ENCODE data around the gene ADCY9. TPM values are rescaled to one million over a fixed set of nuclear protein-coding genes. Genes with fewer than 3 reads are reported as not detected.
A peak's percentile ranks its signal among the peaks of the same experiment; 100 is the strongest.

Gene ADCY9
- 2.9 to 7.6 TPM (median 3.0 TPM) in 3 replicates for polyA plus RNA-seq
- 4.6 TPM for polyA plus RNA-seq (2011; ENCODE audit: low read depth)
- 3.8 and 4.9 TPM in 2 replicates for polyA plus RNA-seq (2011; cell fraction: cytosol; rRNA removed)
- polyA plus RNA-seq (2011; cell fraction: nucleus; rRNA removed): 15.8 and 17.2 TPM in 2 replicates
- polyA plus RNA-seq (2012; ENCODE audit: low replicate concordance): 7.5 and 8.0 TPM in 2 replicates
- polyA minus RNA-seq: 9.2 to 34.7 TPM (median 10.9 TPM) in 3 replicates
- polyA minus RNA-seq (2011; cell fraction: cytosol; rRNA and poly(A)+ RNA removed): 21.1 TPM
- 27.3 and 28.2 TPM in 2 replicates for polyA minus RNA-seq (2011; cell fraction: nucleus; rRNA and poly(A)+ RNA removed)

- FAIRE-seq (no peak), DNase-seq (ENCODE audit: low read depth, low spot score) (no peak)
- H3K9ac ChIP-seq (ENCODE audit: control insufficient read depth, extremely low read depth, insufficient read depth, low read length): peak within 1 kb of the TSS; percentile 74
- peaks cover 0 to 3% of the 10 kb centered on the region in 2 experiments for H3K36me3 ChIP-seq (ENCODE audit: control insufficient read depth in 2 of 2, extremely low read depth in 1 of 2, insufficient read depth in 2 of 2, low read length in 2 of 2)
- H4K20me1 ChIP-seq (ENCODE audit: control insufficient read depth, extremely low read depth, insufficient read depth, low read length): no peaks in the 10 kb centered on the region
- H2AFZ ChIP-seq (ENCODE audit: control insufficient read depth, low read length): peak within 1 kb of the TSS; percentile 64
- dilution Hi-C loops (cut with MboI; ENCODE audit: extremely low pct_ligation_motif_present, low sequenced_read_pairs): no loop called here
- peak within 1 kb of the TSS; percentile 90 for H3K4me2 ChIP-seq (ENCODE audit: control insufficient read depth, extremely low read depth, insufficient read depth, low read depth, low read length)
- H3K27me3 ChIP-seq (ENCODE audit: control insufficient read depth, extremely low read depth, insufficient read depth, low read length): no peaks in the 10 kb centered on the region
- peak within 1 kb of the TSS; percentile 40 for H3K27ac ChIP-seq (ENCODE audit: control insufficient read depth, insufficient read depth, low read length)
- H3K9me3 ChIP-seq (ENCODE audit: control insufficient read depth, low read depth, low read length): no peaks in the 10 kb centered on the region
- TF ChIP-seq CTCF (optimal IDR thresholded peaks at IDR 0.05 in 1 of 3, IDR thresholded peaks at IDR 0.05 in 1 of 3, conservative IDR thresholded peaks at IDR 0.05 in 1 of 3; ENCODE audit: extremely low read depth in 1 of 3, insufficient read depth in 2 of 3, low read length in 3 of 3): no peak
- TF ChIP-seq EZH2 (IDR thresholded peaks at IDR 0.05; ENCODE audit: low read length): no peak
- H3K4me1 ChIP-seq (ENCODE audit: control insufficient read depth, extremely low read depth, insufficient read depth, low read length): peaks cover 21% of the 10 kb centered on the region
- H3K4me3 ChIP-seq (ENCODE audit: control insufficient read depth in 2 of 3, extremely low read depth in 1 of 3, insufficient read depth in 2 of 3, low read depth in 1 of 3, low read length in 3 of 3): peak within 1 kb of the TSS; percentile 46 to 69 (median 64)
- H3K9me1 ChIP-seq (ENCODE audit: control insufficient read depth, extremely low read depth, insufficient read depth, low read length): no peaks in the 10 kb centered on the region
- peaks cover 13% of the 10 kb centered on the region for H3K79me2 ChIP-seq (ENCODE audit: control insufficient read depth, insufficient read depth, low read length)
Observed at GRCh38 chr16:4116325-4117249, at the start of gene ADCY9. TSS of gene ADCY9 (minus strand) at chr16:4116442. CDS start at chr16:4115442, 1,000 bp downstream.

GRCh38 chr16:4160658-4161430 lies 44.6 kb upstream of the ADCY9 start:
- dilution Hi-C loops (cut with MboI; ENCODE audit: extremely low pct_ligation_motif_present, low sequenced_read_pairs): no loop called here
- no peaks in the 10 kb centered on the region for H3K79me2 ChIP-seq (ENCODE audit: control insufficient read depth, insufficient read depth, low read length)
- no peak for DNase-seq (ENCODE audit: low read depth, low spot score)
- H3K27ac ChIP-seq (ENCODE audit: control insufficient read depth, insufficient read depth, low read length): no peak overlapping the region
- no peaks in the 10 kb centered on the region for H3K27me3 ChIP-seq (ENCODE audit: control insufficient read depth, extremely low read depth, insufficient read depth, low read length)
- no peaks in the 10 kb centered on the region for H3K9me3 ChIP-seq (ENCODE audit: control insufficient read depth, low read depth, low read length)
- H3K4me3 ChIP-seq (ENCODE audit: control insufficient read depth in 2 of 3, extremely low read depth in 1 of 3, insufficient read depth in 2 of 3, low read depth in 1 of 3, low read length in 3 of 3): no peak overlapping the region
- FAIRE-seq: no peak
- no peak overlapping the region for H3K4me2 ChIP-seq (ENCODE audit: control insufficient read depth, extremely low read depth, insufficient read depth, low read depth, low read length)
- no peak for TF ChIP-seq CTCF (optimal IDR thresholded peaks at IDR 0.05 in 1 of 3, IDR thresholded peaks at IDR 0.05 in 1 of 3, conservative IDR thresholded peaks at IDR 0.05 in 1 of 3; ENCODE audit: extremely low read depth in 1 of 3, insufficient read depth in 2 of 3, low read length in 3 of 3)
- TF ChIP-seq EZH2 (IDR thresholded peaks at IDR 0.05; ENCODE audit: low read length): no peak
- no peaks in the 10 kb centered on the region for H3K4me1 ChIP-seq (ENCODE audit: control insufficient read depth, extremely low read depth, insufficient read depth, low read length)
- no peaks in the 10 kb centered on the region for H4K20me1 ChIP-seq (ENCODE audit: control insufficient read depth, extremely low read depth, insufficient read depth, low read length)
- no peak overlapping the region for H2AFZ ChIP-seq (ENCODE audit: control insufficient read depth, low read length)
- no peaks in the 10 kb centered on the region for H3K36me3 ChIP-seq (ENCODE audit: control insufficient read depth in 2 of 2, extremely low read depth in 1 of 2, insufficient read depth in 2 of 2, low read length in 2 of 2)
- no peaks in the 10 kb centered on the region for H3K9me1 ChIP-seq (ENCODE audit: control insufficient read depth, extremely low read depth, insufficient read depth, low read length)
- no peak overlapping the region for H3K9ac ChIP-seq (ENCODE audit: control insufficient read depth, extremely low read depth, insufficient read depth, low read length)
